Right renal pelvis (tissue), 4 donors: ENCODE results near the gene ANTXR1. TPM values are rescaled to one million over a fixed set of nuclear protein-coding genes. Genes with fewer than 3 reads are reported as not detected.

ENCODE experiments used
- DNase-seq, 4 donors: peaks; one replicate each; pipeline ENCODE4 v3.0.0-alpha.2; 2013; ENCODE audit warnings: low read depth in 4 of 4, low spot score in 3 of 4, missing footprints in 1 of 4
- polyA plus RNA-seq, 4 donors: library from polyadenylated mRNA; unstranded; fragments of 120-200 nt; gene quantifications; one replicate each; pipeline ENCODE4 v1.2.1, GENCODE V29; 2013; ENCODE audit not compliant: insufficient read length in 4 of 4

Gene ANTXR1
- polyA plus RNA-seq, 4 donors = 81.3 to 100 (median 95.3) TPM

DNA sequence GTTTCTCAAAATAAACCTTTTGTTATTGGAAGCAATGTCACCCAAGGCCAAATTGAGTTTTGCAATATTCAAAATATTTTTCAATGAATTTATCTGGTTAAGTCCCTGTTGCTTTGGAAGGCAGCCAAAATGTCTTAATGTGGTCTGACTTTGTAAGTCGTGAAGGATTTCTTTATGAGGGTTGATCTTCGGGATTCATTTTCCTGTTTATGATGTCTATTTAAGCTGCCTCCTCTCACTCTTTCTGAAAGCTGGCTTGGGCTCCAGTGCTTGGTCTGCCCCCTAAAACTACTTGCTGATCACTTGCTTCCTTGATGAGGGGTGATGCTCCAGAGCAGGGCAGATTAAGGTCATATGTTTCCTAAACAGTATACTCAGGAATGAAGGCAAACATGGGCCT, 141.1 kb downstream of the ANTXR1 start:
- DNase-seq = no peak

GRCh38 chr2:69156624-69157023, 143.6 kb downstream of the ANTXR1 start:
- no peak for DNase-seq

DNA sequence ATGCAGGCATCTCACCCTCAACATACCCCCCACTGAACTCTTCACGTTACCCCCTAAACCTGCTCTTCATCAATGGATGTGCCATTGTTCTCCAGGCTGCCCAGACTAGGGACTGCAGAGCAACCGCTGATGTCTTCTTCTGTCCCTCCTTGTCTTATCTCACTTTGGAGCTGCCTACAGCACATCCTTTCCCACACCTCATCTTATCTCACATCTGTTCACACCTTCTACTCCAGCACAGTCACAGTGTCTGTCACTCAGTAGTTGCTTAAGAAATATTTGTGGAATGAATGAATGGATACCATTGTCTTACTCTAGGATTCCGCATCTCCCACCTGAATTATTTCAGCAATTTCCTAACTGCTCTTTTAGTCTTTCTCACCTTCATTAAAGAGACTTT, 144.5 kb downstream of the ANTXR1 start:
- no peak for DNase-seq

GRCh38 chr2:69159986-69160385, 147.0 kb downstream of the ANTXR1 start:
- no peak for DNase-seq

DNA sequence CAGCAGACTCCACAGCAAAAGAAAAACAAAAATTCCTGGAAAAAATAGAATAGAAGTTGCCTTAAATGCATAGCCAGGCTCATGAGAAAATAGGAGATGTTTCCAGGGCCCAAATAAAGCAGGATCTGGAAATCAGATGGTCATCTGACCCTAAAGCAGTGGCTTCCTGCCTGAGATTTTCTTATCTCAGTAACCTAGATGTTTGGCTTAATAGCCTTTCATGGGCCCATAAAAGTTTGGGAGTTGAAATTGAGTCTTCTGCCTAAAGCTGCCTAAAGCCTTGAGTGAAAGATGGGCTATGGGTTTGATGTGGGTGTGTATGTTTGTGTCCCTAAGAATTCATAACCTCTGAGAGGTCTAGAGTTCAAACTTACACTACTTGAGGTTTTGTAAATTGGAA, 149.1 kb downstream of the ANTXR1 start:
- no peak for DNase-seq

DNA sequence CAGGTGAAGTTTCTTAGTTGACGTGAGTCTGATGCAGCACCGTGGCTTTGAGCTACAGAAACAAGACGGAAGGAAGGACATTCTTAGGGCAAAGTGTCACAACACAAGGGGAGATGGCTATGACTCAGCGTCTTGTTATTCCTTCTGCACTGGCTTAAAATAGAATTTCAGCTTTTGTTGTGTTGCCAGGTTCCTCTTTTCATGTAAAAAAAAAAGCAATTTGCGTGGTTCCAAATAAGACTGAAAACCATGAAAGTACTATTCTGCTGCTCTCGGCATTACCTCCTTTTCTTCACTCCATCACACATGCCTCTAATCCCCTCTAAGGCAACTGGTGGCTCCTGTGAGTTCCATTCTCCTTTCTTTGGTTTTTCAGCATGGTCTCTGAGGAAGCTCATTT, 150.1 kb downstream of the ANTXR1 start:
- no peak for DNase-seq

DNA sequence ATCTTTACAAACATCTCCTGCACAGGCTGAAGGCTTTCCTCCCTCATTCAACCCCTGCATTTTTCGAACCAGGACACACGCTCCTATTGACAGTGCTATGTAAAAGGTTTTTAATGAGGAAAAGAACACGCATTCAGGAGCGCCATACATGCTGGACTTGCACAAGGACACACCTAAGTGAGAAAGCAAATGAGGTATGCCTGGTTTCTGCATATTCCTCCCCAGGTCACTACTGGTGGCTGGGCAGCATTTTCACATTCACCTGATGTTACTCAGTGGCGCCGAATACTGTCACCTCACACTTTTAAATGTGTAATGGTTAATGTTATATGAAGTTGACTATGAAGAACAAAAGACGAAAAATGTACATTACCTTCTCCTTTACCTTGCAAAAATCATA, 150.6 kb downstream of the ANTXR1 start:
- no peak for DNase-seq

DNA sequence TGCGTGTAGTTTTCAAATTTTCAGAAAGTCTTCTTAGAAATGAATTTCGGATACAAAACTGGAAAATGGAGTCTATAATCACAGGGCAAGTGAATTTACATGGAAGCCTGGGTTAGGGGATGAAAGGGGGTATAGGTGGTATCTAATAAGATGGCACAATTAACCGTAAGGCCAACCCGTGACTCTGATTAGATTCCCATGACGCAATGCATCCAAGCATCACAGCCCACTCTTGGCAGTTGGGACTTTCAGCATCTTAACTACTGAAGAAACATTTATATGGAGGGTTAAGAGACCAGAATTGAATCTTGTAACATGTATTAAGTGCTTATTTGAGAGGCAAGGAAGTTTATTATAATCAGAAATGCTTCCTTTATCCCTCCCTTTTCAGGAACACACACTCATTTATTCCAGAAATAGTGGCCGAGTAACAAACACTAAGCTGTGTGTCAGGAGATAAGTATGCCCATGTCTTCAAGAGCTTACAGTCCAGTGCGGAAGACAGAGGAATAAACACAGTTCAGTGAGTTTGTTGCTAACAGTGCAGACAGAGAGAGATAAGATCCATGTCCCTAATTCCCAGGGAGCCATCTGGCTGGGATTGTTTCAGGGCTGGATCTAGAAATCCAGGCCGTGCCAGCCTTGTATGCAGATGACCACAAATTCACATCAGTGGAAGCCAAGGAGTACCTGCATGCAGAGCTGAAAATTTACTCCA, 151.2 kb downstream of the ANTXR1 start:
- DNase-seq = no peak

DNA sequence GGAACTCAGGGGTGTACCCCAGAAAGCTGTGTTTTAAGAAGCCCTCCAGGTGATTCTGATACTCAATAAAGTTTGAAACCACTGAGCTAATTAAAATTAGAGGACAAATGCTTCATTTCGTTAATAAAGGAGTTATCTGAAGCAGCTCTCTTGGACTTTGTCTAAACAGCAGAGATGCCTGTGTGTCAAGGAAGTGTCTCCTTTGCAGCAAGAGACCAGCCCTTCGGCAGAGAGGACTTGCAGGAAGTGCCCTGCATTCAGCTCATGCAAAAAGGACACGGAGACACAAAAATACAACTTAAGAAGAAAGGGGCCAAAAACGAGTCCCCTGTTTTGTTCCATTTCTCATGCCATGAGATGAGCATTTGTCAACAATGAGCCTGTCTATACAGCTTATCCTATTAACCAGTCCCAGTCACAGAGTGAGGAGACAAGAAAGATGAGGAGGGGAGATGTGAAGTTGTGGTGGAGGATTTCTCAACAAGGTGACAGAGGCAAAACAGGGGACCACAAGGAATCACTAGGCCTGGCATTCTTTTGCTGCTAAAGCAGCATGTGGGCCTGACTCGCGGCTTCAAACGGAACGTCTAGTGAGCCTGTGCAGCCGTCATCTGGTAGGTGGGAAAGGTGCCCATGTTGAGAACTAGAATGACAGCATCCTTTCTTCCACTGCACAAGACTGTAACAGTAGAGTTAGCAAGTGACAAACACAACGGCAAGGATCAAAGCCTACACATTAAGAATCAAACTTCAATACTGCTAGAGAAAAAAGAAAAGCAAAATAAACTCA, 152.3 kb downstream of the ANTXR1 start:
- DNase-seq = no peak

DNA sequence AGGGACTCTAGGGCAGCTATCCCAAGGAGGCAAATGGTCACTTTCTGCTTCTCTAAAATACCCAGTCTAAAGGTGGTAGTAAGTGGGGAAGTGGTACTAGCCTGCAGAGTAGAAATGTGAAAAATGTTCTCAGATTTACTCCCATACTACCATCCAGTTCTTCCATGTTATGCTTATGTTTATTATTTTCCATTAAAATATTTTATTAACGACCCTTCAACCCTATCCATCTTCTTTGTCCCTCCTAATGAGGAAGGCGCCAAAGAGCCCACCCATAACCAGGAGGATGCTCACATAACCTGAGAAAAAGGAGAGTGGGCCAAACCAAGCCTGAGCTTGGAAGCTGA, 153.5 kb downstream of the ANTXR1 start:
- DNase-seq = no peak

- no peak for DNase-seq
These were observed 154.0 kb downstream of the ANTXR1 start for GRCh38 chr2:69166812-69167468.

DNA sequence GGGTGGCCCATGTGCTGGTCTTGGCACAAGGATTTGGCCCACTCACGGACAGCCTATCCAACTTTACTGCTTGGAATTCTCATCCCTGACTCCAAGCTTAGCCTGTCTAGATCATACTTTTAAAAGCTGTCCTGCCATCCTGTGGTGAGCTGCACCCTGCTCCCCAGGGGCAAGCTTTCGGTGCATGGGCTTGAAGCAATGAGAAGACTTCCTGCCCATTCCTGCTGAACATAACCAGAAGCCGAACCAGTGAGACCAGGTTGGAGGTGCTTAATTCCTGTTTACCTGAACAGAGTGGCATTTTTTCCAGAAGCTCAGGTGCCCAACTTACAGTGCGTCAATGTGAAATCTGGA, 154.5 kb downstream of the ANTXR1 start:
- DNase-seq = no peak

- no peak for DNase-seq
These were observed 155.3 kb downstream of the ANTXR1 start for GRCh38 chr2:69168144-69168813.

DNA sequence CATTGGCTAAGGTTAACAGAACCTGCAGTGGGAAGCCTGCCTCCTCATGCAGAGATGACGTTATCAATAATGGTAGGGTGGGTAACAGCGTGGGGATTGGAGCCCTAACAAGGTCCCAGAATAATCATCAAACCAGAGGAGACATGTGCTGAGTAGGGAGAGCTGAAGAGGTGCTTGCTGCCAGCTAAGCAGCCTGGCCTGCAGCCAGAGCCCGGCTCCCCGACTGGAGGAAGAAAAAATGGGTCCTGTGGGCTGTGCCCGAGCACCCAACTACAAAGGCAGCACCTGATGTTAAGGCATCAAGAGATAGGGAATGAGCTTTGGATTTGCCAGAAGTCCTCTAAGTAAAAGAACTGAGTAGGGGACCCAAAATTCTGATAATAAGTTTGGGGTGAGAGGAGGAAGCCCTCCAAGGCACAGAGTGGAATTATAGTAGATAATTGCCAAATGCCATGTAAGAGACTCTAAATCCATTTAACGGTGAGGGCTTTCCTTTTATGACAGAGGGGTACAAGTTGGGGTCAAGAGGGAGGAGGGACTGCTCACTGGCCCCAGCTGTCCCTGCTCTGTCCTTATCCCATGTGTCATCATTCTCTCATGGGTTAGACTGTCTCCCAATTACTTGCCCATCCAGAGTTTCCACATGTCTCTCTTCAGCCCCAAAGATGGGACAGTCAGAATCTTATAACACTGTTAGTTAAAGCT, 156.1 kb downstream of the ANTXR1 start:
- no peak for DNase-seq

DNA sequence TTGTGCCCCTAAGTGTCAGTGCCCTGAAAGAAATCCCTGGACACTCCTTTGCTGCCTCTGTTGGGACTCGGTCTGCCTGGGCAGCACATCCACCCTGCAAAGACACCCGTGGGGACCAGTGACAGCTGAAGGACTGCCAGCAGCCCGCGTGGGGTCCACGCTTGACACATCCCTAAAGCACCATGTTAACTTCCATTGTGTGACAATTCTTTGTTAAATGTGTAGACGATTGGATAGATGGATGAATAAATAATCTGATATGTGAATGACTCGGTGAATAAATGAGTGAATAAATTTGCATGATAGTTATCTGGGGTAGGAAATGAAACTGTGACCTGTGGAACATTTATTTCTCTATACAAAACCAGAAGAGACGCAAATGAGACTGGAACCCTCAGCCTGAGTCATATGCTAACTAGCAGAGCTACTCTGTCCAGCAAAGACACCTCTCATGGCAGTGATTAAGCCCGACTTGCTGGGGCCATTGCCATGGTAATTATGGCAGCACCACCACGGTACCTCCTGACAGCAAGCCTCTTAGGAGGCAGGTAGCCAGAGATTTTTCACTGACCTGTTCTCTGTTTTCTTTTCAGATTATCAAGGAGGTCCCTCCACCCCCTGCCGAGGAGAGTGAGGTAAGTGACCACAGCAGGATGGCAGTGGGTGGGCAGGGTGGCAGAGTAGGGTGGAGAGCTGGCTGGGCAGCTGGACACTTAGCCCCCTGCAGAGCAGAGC, 156.8 kb downstream of the ANTXR1 start:
- DNase-seq = no peak

DNA sequence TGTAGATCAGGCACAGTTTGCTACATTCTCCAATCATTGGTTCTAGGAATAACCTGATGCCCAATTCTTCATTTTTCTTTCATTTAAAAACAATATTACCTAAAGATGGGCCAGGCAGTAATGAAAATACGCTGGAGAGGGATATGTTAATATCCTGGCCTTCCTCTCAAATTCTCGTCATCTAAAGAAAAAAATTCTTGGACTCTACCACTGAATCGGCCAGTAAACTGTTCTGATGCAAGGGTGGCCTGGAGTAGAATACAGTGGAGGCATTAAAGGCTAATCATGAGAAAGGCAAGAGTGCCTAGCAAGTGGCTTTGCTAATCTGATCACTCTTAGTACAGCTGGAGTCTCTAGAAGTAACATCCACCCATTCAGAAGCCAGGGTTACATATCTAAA, 157.7 kb downstream of the ANTXR1 start:
- no peak for DNase-seq

- no peak for DNase-seq
These were observed 158.3 kb downstream of the ANTXR1 start for GRCh38 chr2:69171116-69171896.

- DNase-seq = no peak
These were observed 159.0 kb downstream of the ANTXR1 start for GRCh38 chr2:69171897-69172525.

DNA sequence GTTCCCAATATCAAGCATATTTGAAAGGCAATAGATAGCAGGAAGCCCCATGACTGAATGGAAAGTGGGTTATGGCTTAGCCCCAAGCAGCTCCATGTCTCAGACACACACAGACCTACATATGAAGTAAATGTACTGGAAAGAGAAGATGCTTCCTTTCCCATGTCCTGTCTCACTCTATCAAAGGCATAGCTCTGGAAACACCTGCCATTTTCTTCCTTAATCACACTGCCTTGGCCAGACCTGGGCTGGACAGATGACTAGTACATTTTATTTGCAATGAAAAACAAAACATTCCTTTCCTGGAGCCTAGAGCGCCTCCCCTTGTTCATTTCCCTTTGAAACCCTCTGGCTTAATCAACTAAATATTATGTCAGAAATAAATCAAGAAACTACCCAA, 160.7 kb downstream of the ANTXR1 start:
- no peak for DNase-seq
